NCI-H146 treated with DMSO at 0.1 percent for 48 hours (cell line): ENCODE results near the gene CCL11.

ENCODE experiments used
- DNase-seq: peaks from one replicate; lab custom pipeline; 2025; ENCODE audit not compliant: unreplicated experiment; lab: John Stamatoyannopoulos, UW

CCL11 gene

DNA sequence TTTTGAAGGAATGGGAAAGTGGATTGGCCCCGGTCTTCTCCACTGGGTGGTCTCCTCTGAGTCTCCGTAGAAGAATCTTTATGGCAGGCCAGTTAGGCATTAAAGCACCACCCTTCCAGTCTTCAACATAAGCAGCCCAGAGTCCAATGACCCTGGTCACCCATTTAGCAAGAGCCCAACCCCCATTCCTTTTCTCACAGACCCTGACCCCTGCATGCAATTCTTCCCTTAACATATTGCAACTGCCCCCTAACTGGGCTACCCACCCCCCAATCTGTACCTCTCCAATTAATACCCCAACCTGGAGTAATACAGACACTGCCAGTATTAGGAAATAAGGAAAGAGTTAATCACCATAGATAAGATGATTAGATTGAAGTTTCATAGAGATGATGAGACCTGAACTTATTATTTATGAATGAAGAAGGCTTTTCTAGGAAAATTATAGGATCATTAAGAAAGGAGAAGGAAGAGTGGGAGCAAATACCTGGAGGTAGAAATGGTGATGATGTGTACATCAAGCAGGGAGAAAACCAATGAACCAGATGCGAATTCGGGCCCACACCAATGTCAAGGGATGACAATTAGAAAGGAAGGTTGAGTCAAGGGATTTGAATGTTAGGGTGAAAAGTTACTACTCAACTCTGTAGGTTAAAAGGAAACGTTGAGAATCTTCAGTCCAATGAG, 28.1 kb upstream of the CCL11 start:
- DNase-seq = no peak

DNA sequence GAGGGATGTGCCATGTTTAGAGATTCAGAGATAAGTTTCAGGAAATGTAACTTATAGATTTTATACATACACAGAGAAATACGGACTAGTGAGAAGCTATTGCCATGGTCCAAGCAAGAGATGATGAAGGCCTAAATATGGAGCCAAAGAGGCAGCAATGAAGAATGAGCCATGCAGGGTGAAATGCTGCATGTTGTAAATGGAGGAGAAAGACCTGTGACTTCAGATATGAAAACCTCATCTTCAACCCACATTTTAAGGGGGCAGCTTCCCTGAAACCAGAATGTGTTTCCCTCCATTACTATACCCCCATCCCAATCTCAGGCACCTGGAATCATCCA, 27.6 kb upstream of the CCL11 start:
- DNase-seq = no peak

- DNase-seq = no peak
Observed at GRCh38 chr17:34259146-34259545, 26.4 kb upstream of the CCL11 start.

- DNase-seq = no peak
Observed at GRCh38 chr17:34260861-34261260, 24.7 kb upstream of the CCL11 start.

DNA sequence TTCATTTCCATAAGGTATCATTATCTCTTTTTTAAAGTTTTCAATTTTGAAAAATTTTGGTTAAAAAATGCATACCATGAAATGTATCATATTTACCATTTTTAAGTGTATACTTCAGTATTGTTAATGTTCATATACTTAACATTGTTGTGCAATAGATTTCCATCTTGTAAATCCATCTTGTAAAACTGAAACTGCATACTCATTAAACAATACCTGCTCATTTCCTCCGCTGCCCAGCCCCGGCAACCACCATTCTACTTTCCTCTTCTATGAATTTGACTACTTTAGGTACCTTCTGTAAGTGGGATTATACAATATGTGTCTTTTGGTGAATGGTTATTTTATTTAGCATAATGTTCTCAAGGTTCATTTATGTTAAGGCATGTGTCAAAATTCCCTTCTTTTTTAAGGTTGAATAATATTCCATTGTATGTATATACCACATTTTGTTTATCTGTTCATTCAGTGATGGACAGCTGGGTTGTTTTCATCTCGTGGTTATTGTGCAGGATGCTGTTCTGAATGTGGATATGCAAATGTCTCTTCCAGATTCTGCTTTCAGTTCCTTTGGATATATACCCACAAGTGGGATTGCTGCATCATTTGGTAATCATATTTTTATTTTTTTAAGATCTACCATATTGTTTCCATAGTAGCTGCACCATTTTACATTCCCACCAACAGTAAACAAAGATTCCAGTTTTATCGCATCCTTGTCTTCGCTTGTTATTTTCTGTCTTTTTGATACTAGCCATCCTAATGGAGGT, 23.8 kb upstream of the CCL11 start:
- no peak for DNase-seq

GRCh38 chr17:34265711-34266110, 19.8 kb upstream of the CCL11 start:
- no peak for DNase-seq

GRCh38 chr17:34269969-34270368, 15.6 kb upstream of the CCL11 start, which contains the start of gene CCL7:
TSS of gene CCL7 (plus strand) at chr17:34270221. CDS start at chr17:34270291, 70 bp downstream.
- DNase-seq = no peak

DNA sequence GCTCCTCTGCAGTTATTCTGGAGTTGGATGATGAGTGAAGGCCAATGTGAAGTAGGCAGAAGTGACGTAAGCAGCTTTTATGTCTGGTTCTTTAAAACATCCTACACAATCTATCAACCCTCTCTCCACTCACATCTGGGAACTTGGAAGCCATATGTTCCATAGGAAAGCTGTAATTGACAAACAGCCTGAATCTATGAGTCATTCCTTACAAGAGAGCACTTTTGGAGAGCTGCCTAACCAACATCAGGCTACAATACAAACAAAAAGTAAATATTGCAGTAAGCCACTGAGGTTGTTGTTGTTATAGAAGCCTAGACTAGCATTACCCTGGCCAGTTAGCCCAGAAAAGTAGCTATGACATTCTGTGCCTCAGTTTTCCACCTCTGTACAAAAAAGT, 9.7 kb upstream of the CCL11 start:
- DNase-seq = no peak

- no peak for DNase-seq
Observed at GRCh38 chr17:34276826-34277225, 8.7 kb upstream of the CCL11 start.

DNA sequence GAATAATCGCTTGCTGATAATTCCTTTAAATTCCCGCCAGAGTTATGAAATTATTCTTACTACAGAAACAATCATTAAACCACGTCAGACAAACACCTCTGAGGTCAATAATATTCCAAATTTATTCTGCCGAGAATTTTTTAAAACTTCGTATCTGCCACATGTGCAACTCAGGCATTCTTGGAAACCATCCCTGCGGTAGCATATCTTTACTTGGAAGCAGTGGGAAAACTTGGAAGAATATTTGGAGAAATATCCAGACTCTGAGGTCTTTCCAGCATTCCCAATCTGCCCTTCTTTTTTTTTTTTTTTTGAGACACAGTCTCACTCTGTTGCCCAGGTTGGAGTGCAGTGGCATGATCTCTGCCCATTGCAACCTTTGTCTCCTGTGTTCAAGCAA, 2.0 kb upstream of the CCL11 start:
- DNase-seq = no peak

DNA sequence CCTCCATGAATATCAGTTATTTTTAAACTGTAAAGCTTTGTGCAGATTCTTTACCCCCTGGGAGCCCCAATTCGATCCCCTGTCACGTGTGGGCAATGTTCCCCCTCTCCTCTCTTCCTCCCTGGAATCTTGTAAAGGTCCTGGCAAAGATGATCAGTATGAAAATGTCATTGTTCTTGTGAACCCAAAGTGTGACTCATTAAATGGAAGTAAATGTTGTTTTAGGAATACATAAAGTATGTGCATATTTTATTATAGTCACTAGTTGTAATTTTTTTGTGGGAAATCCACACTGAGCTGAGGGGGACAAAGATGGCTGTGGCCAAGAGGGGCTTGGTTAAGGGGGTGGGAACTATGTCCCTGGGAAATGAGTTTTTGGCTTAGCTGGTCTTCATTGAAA, 2.3 kb downstream of the CCL11 start:
- DNase-seq = no peak

DNA sequence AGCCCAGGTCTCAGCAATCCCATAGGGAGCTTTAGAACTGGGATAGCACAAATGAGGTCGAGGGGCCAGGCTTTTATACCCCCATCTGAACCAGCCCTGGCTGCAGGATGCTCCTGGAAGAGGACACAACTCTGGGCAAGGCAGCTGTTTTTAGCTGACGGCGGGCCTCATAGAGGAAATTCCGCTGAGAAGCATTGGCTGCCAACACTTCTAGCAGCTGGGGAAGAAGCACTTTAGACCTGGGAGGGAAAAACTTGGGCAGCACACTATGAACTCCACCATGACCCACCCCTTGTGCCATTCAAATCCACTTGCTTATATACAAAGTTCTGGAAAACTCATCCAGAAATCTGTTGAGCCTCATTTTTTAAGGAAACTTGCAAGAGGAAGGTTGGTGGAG, 5.0 kb downstream of the CCL11 start:
- DNase-seq = no peak

GRCh38 chr17:34291721-34292348, 6.3 kb downstream of the CCL11 start:
- DNase-seq = no peak

DNA sequence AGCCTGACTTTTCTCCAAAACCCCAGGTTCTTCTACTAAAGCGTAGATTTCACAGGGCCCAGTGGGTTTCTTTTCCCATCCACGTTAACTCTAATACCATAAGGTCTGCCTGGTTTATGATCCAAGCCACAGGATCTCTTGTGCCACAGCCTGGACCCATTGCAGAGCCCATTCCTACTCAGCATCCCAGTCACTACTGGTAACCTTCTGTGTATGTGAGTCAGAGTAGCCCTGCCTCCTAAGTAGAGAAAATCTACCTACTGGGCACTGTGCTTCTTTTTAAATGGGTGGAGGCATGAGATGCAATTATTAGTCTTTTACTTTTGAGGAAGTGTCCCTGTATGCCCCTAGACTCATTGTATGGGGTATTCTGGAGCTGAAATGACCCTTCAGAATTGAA, 13.5 kb downstream of the CCL11 start:
- DNase-seq = no peak

DNA sequence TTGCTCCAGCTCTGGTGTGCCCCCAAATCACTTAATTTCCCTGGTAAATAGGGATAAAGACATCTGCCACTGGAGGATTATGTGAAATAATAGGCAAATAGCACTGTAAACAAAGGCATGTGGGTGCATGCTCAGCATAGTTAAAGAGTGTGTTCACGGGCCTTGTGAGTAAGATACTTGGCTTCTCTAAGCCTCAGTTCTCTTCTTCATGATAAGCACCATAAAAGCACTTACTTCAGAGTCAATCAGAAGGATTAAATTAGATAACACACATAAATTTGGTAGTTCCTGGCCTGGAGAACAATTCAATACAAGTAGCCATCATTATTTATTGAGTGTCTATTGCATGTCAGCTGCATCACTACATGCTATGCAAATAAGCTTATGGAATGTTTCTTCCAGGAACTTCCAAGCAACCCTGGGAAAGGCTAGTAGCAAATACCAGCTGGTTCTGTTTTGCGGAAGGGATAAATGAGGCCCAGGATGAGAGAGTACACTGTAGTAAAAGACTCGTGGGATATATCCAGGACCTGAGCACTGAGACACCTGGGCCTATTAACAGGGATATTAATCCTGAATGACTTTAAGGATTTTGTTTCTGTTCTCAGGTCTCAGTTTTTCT, 14.5 kb downstream of the CCL11 start:
- no peak for DNase-seq

- no peak for DNase-seq
Observed at GRCh38 chr17:34300652-34301370, 15.3 kb downstream of the CCL11 start.

DNA sequence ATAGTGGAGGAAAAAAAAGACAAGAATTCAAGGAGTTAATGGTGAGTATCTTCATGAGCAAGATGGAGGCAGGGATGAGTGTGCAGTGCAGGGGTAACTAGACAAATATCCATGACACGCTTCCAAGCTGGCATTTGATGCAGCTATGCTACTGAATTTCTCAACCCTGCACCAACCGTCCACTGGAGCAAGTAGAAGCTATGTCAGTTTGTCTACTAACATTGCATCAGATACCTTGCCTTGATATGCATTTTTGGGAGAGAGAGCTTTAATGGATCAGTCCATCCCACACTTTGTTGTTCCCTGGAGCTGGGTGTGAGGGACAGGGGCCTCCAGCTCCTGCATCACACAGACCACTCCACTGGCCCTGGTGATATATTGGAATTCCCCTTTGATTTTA, 16.4 kb downstream of the CCL11 start:
- no peak for DNase-seq

DNA sequence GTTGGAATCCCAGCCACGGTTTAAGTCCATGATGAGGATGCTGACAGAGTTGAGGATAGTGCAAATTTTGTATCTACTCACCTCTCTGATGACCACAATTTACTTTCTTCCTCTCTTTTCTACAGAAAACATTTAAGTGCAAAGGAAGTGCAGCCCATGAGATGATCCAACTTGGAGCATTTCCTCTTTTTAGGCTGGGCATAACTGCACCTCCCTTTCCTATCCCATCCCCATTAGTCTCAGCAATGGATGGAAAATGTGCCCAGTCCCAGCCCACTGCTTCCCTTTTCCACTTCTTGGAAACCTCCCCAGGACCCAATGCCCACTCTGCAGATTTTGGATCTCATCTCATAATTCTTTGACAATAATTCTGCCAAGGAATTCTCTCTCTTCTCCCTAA, 17.1 kb downstream of the CCL11 start:
- no peak for DNase-seq

- DNase-seq = no peak
Observed at GRCh38 chr17:34303606-34304005, 18.1 kb downstream of the CCL11 start.

DNA sequence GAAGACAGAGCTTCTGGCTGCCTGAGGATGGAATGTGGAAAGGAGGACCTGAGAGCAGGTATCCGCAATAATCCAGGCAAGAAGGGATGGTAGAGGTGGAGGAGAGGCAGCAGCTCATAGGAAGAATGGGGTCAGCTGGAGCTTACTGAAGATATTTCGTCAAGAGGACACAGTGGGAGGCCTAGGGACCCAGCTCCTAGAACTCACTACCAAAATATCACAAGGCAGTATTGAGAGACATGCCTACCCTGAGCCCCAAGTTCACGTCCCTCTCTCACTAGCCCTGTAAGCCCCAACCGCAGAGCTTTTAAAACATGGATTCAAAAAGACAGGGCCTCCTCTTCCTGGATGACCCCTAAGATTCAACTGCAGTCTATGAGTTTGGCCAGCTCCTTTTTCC, 19.5 kb downstream of the CCL11 start:
- DNase-seq = no peak

DNA sequence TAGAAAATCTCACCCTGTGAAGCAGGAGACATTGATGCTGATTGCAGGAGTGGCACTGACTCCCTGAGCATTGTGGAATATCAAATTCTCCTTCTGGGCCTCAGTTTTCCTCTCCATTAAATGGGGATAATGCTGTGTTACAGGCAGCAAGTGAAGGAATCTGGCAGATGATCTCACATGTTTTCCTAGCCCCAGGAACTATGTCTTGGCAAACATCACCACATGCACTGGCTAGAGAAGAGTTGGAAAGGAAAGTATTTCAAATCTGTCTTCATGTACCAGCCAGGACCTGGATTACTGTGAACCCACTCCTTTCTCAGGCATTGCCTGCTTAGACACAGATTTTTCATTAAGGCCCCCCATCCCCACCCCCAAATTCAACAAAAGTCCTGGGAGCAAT, 20.1 kb downstream of the CCL11 start:
- DNase-seq = no peak
